Endothelial cell of umbilical vein (primary cell): ENCODE data around the gene MTRF1. TPM values are rescaled to one million over a fixed set of nuclear protein-coding genes. Genes with fewer than 3 reads are reported as not detected.

Source experiments
- BruUV-seq: library from RNA; stranded (reverse); fragments of 400-500 nt; replicated peaks from 2 replicates; lab custom pipeline; 2021; lab: Mats Ljungman, UMichigan
- CTCF ChIA-PET: fragments of 300-600, 350-600 bp; sonication (Branson Sonifier 250); formaldehyde crosslinking; loops from one replicate; lab custom pipeline; 2021; ENCODE audit warnings: antibody characterized with exemption, inconsistent platforms; lab: Charles Lee
- POLR2A ChIA-PET: fragments of 300-600, 350-600 bp; sonication (Branson Sonifier 250); formaldehyde crosslinking; loops from one replicate; lab custom pipeline; 2021; ENCODE audit warnings: antibody characterized with exemption, inconsistent platforms; lab: Charles Lee
- DNase-seq: peaks from one replicate; pipeline ENCODE4 v3.0.0-alpha.2; 2011; ENCODE audit warnings: low read depth, low spot score
- FAIRE-seq: peaks from 2 replicates; lab custom pipeline; 2011; peaks lifted over from hg19 to GRCh38; lab: Jason Lieb, UNC
- H2AFZ ChIP-seq: 2 replicates; pipeline ENCODE4 v1.6.0; 2012; ENCODE audit warnings: low read depth, low read length, control low read depth, inconsistent platforms
- H3K27ac ChIP-seq: 2 replicates; pipeline ENCODE4 v1.5.1; 2011; ENCODE audit warnings: low read depth, mild to moderate bottlenecking, control low read depth, low read length, moderate library complexity; ENCODE audit not compliant: insufficient read depth
- H3K27me3 ChIP-seq, 2 experiments: 2 replicates each; pipeline versions ENCODE4 v1.6.0 to v1.6.1; 2011; ENCODE audit warnings: low read length in 2 of 2, mixed read lengths in 1 of 2; ENCODE audit not compliant: control insufficient read depth in 2 of 2, insufficient read depth in 2 of 2
- H3K36me3 ChIP-seq, 2 experiments: 2 replicates in 1 of 2; 3 replicates in 1 of 2; pipeline ENCODE4 v1.5.1; 2011; ENCODE audit warnings: low read length in 2 of 2, mild to moderate bottlenecking in 1 of 2, moderate library complexity in 1 of 2; ENCODE audit not compliant: control insufficient read depth in 2 of 2, insufficient read depth in 2 of 2; ENCODE audit errors: extremely low read depth in 1 of 2
- H3K4me1 ChIP-seq: 3 replicates; pipeline ENCODE4 v1.5.1; 2011; ENCODE audit warnings: mild to moderate bottlenecking, low read length; ENCODE audit not compliant: control insufficient read depth, insufficient read depth; ENCODE audit errors: extremely low read depth
- H3K4me2 ChIP-seq: 2 replicates; pipeline ENCODE4 v1.6.1; 2011; ENCODE audit warnings: low read length, control low read depth, mixed read lengths; ENCODE audit not compliant: insufficient read depth
- H3K4me3 ChIP-seq, 3 experiments: fragments of 200-600 bp in 1 of 3; sonication (generic), shearing (Covaris generic) in 1 of 3; replicated peaks in 1 of 3; 2 replicates each; pipeline ENCODE4 v1.5.1; 2011 to 2016; ENCODE audit warnings: control low read depth in 3 of 3, low read length in 3 of 3, mild to moderate bottlenecking in 2 of 3, inconsistent platforms in 1 of 3, low read depth in 1 of 3, moderate library complexity in 1 of 3; ENCODE audit not compliant: insufficient read depth in 1 of 3
- H3K79me2 ChIP-seq: 2 replicates; pipeline ENCODE4 v1.6.0; 2012; ENCODE audit warnings: low read length, inconsistent platforms; ENCODE audit not compliant: control insufficient read depth, insufficient read depth
- H3K9ac ChIP-seq: replicated peaks from 2 replicates; pipeline ENCODE3; 2011; ENCODE audit warnings: low read length, control low read depth; ENCODE audit not compliant: insufficient read depth; ENCODE audit errors: extremely low read depth
- H3K9me1 ChIP-seq: replicated peaks from 3 replicates; pipeline ENCODE4 v1.6.0; 2011; ENCODE audit warnings: mild to moderate bottlenecking, low read length; ENCODE audit not compliant: control insufficient read depth, insufficient read depth; ENCODE audit errors: extremely low read depth
- H3K9me3 ChIP-seq: replicated peaks from 2 replicates; pipeline ENCODE4 v1.5.1; 2012; ENCODE audit warnings: low read length, inconsistent platforms; ENCODE audit not compliant: control insufficient read depth, insufficient read depth
- H4K20me1 ChIP-seq: replicated peaks from 2 replicates; pipeline ENCODE3; 2011; ENCODE audit warnings: mild to moderate bottlenecking, low read length; ENCODE audit not compliant: control insufficient read depth, insufficient read depth; ENCODE audit errors: extremely low read depth
- EZH2 ChIP-seq: IDR thresholded peaks from 2 replicates; pipeline ENCODE4 v1.6.1; 2012; ENCODE audit warnings: borderline replicate concordance, low read depth, mild to moderate bottlenecking, moderate library complexity, low read length, inconsistent platforms; ENCODE audit not compliant: severe bottlenecking
- FOS ChIP-seq: IDR thresholded peaks from 2 replicates; pipeline ENCODE4 v1.6.1; 2011; ENCODE audit warnings: mild to moderate bottlenecking, low read length, moderate library complexity, borderline replicate concordance; ENCODE audit not compliant: insufficient read depth
- GATA2 ChIP-seq: IDR thresholded peaks from 2 replicates; pipeline ENCODE4 v1.7.0; 2011; ENCODE audit warnings: low read depth, mild to moderate bottlenecking, moderate library complexity, mixed read lengths, low read length; ENCODE audit not compliant: insufficient read length, insufficient read depth
- JUN ChIP-seq: IDR thresholded peaks from 2 replicates; pipeline ENCODE4 v1.6.1; 2011; ENCODE audit warnings: borderline replicate concordance, low read depth; ENCODE audit not compliant: insufficient read length, insufficient read depth
- POLR2A ChIP-seq: IDR thresholded peaks from 2 replicates; pipeline ENCODE4 v1.6.1; 2012; ENCODE audit warnings: low read depth, mild to moderate bottlenecking, control low read depth, low read length
- POLR2AphosphoS5 ChIP-seq: IDR thresholded peaks from 2 replicates; pipeline ENCODE4 v1.6.1; 2012; ENCODE audit warnings: low read depth, mild to moderate bottlenecking, control low read depth, low read length, moderate library complexity; ENCODE audit not compliant: insufficient read depth
- dilution Hi-C: fragments of 300-500 bp; cut with MboI; formaldehyde crosslinking; loops from one replicate; pipeline ENCODE4 v1.15.0; 2019; ENCODE audit warnings: low sequenced_read_pairs; ENCODE audit not compliant: extremely low pct_ligation_motif_present
- intact Hi-C: fragments of 100-400 bp; cut with micrococcal nuclease; formaldehyde crosslinking; loops from one replicate; pipeline ENCODE4 v1.10.0; 2022
- polyA plus RNA-seq, 4 experiments: library from polyadenylated mRNA; depleted of rRNA in 3 of 4; stranded (reverse) in 3 of 4; unstranded in 1 of 4; fragments of >200 nt; gene quantifications; 2 replicates each; pipeline versions ENCODE4 v1.2.1 to v1.2.3, GENCODE V29; 2011 to 2012; ENCODE audit warnings: missing spikeins in 1 of 4
- total RNA-seq: library from RNA; stranded (reverse); gene quantifications from 2 replicates; pipeline ENCODE4 v1.2.3, GENCODE V29; 2021
- TF ChIP-seq, protein P1 (sequence below), 2 donors: IDR thresholded peaks; 1 replicate in 1 of 2; 2 replicates in 1 of 2; pipeline ENCODE4 v1.5.1; 2011; ENCODE audit warnings: low read length in 2 of 2, mild to moderate bottlenecking in 2 of 2, moderate library complexity in 2 of 2, control low read depth in 1 of 2, inconsistent platforms in 1 of 2, low read depth in 1 of 2; ENCODE audit not compliant: insufficient read depth in 1 of 2; ENCODE audit errors: extremely low read depth in 1 of 2
- TF ChIP-seq, protein P2 (sequence below): IDR thresholded peaks from 2 replicates; pipeline ENCODE4 v1.6.1; 2011; ENCODE audit not compliant: insufficient read depth, insufficient read length

Gene MTRF1
- total and polyA plus RNA-seq, 2 donors (not counting 3 experiments of a cell fraction or from before 2014, with no cell fraction given), result 8.0 to 16.3 TPM

DNA sequence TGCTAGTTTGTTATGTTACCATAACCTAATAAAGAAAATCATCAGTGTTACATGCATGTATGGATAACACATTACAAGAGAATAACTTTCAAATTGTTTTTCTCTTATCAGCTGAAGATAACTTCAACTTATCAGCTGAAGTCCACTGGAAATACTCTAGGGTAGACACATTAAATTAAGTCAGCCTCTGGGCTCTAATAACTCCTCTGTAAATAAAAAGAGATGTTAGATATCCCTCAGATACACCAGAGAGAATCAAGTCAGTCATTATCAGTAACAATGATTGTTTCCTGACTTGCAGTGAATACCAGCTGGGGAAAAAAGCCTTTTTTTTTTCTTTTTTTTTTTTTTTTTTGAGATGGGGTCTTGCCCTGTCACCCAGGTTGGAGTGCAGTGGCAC is 67.4 kb downstream of the MTRF1 start:
- Histone ChIP-seq H3K9ac (no peak overlapping the region), H3K79me2 (no peaks in the 10 kb centered on the region), H3K9me3 (no peaks in the 10 kb centered on the region), H2AFZ (no peak overlapping the region), H3K4me3 (no peak overlapping the region), H3K36me3 (no peaks in the 10 kb centered on the region), H3K27me3 (no peaks in the 10 kb centered on the region), H3K27ac (no peak overlapping the region), H3K9me1 (no peaks in the 10 kb centered on the region), H3K4me2 (no peak overlapping the region), H3K4me1 (peaks cover 4% of the 10 kb centered on the region), H4K20me1 (no peaks in the 10 kb centered on the region)
- no peak for DNase-seq
- CTCF ChIA-PET, result interaction anchor here (0.7 to 2.1 kb wide), 7 partner anchors 21 to 142 kb away, joined by 3 to 10 read pairs (median 5); no protein-coding TSS in a partner anchor
- no peak for TF ChIP-seq POLR2AphosphoS5
- TF ChIP-seq FOS, result no peak
- TF ChIP-seq POLR2A, result no peak
- TF ChIP-seq EZH2, result no peak
- TF ChIP-seq JUN, result no peak
- TF ChIP-seq, protein P1, sequence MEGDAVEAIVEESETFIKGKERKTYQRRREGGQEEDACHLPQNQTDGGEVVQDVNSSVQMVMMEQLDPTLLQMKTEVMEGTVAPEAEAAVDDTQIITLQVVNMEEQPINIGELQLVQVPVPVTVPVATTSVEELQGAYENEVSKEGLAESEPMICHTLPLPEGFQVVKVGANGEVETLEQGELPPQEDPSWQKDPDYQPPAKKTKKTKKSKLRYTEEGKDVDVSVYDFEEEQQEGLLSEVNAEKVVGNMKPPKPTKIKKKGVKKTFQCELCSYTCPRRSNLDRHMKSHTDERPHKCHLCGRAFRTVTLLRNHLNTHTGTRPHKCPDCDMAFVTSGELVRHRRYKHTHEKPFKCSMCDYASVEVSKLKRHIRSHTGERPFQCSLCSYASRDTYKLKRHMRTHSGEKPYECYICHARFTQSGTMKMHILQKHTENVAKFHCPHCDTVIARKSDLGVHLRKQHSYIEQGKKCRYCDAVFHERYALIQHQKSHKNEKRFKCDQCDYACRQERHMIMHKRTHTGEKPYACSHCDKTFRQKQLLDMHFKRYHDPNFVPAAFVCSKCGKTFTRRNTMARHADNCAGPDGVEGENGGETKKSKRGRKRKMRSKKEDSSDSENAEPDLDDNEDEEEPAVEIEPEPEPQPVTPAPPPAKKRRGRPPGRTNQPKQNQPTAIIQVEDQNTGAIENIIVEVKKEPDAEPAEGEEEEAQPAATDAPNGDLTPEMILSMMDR (IDR thresholded peaks at IDR 0.05; ENCODE audit: extremely low read depth in 1 of 2, insufficient read depth in 1 of 2, low read depth in 1 of 2, low read length in 2 of 2), result no peak
- TF ChIP-seq, protein P2, sequence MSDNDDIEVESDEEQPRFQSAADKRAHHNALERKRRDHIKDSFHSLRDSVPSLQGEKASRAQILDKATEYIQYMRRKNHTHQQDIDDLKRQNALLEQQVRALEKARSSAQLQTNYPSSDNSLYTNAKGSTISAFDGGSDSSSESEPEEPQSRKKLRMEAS, result no peak
- no peak for TF ChIP-seq GATA2
- no peak for FAIRE-seq
- dilution Hi-C loops (no loop called here), intact Hi-C loops (loop anchor here (10.0 kb wide), 2 partner anchors 121 to 449 kb away; no protein-coding TSS in a partner anchor)
- BruUV-seq, result no TSS peak
- POLR2A ChIA-PET, result no interaction called here
